ENCODE results near the gene PDIA2. TPM values are rescaled to one million over a fixed set of nuclear protein-coding genes. Genes with fewer than 3 reads are reported as not detected.
"Not testable (repeated sequence)": the region's sequence is repeated elsewhere in the genome, so short reads cannot be mapped to it uniquely, and the experiment has no call there.

PDIA2 gene
- total RNA-seq, 1 experiment from 2014 or later = 1.1 TPM

DNA sequence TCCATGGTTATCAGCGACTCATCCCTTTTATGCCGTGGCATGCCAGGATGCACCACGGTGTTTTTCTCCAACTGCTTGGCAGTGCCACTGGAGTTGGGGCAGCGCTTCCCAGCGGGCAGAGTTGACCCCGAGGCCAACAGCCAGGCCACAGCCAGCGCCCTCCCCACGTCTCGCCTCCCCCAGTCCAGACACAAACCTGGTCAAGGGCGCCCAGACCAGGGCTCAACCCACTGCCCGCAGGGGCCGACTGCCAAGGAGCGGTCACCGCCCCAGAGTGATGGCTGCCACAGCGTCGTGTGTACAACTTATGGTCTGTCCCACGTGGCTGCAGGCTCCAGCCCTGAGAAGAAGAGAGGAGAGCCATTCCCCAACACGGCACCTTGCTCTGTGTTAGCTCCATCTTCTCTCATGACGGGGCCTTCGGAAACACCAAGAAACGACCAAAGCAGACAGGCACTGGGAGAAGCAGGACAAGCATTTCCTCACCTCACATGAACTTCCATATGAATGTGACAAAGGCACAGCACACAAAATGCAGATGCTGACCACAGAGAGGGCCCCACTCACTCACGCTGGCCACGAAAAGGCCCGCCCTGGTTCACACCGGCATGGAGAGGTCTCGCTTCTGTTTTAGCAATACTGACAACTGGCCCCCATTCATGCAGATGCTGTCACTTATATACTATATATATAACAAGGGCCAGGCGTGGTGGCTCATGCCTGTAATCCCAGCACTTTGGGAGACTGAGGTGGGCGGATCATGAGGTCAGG is 42.6 kb downstream of the PDIA2 start:
- POLR2A ChIA-PET = interaction anchor here (0.5 kb wide), 1 partner anchor 48 kb away, joined by 3 read pairs; no protein-coding TSS in a partner anchor
- TF ChIP-seq, protein P1, sequence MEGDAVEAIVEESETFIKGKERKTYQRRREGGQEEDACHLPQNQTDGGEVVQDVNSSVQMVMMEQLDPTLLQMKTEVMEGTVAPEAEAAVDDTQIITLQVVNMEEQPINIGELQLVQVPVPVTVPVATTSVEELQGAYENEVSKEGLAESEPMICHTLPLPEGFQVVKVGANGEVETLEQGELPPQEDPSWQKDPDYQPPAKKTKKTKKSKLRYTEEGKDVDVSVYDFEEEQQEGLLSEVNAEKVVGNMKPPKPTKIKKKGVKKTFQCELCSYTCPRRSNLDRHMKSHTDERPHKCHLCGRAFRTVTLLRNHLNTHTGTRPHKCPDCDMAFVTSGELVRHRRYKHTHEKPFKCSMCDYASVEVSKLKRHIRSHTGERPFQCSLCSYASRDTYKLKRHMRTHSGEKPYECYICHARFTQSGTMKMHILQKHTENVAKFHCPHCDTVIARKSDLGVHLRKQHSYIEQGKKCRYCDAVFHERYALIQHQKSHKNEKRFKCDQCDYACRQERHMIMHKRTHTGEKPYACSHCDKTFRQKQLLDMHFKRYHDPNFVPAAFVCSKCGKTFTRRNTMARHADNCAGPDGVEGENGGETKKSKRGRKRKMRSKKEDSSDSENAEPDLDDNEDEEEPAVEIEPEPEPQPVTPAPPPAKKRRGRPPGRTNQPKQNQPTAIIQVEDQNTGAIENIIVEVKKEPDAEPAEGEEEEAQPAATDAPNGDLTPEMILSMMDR (IDR thresholded peaks at IDR 0.05) = no peak
- TF ChIP-seq POLR2AphosphoS5 (IDR thresholded peaks at IDR 0.05; ENCODE audit: low read depth, low read length) (no peak), SIN3A (IDR thresholded peaks at IDR 0.05; ENCODE audit: borderline replicate concordance, insufficient read depth, low read depth, low read length) (no peak), TCF7L2 (IDR thresholded peaks at IDR 0.05; ENCODE audit: low read depth, low read length) (no peak)
- TF ChIP-seq, protein P2, sequence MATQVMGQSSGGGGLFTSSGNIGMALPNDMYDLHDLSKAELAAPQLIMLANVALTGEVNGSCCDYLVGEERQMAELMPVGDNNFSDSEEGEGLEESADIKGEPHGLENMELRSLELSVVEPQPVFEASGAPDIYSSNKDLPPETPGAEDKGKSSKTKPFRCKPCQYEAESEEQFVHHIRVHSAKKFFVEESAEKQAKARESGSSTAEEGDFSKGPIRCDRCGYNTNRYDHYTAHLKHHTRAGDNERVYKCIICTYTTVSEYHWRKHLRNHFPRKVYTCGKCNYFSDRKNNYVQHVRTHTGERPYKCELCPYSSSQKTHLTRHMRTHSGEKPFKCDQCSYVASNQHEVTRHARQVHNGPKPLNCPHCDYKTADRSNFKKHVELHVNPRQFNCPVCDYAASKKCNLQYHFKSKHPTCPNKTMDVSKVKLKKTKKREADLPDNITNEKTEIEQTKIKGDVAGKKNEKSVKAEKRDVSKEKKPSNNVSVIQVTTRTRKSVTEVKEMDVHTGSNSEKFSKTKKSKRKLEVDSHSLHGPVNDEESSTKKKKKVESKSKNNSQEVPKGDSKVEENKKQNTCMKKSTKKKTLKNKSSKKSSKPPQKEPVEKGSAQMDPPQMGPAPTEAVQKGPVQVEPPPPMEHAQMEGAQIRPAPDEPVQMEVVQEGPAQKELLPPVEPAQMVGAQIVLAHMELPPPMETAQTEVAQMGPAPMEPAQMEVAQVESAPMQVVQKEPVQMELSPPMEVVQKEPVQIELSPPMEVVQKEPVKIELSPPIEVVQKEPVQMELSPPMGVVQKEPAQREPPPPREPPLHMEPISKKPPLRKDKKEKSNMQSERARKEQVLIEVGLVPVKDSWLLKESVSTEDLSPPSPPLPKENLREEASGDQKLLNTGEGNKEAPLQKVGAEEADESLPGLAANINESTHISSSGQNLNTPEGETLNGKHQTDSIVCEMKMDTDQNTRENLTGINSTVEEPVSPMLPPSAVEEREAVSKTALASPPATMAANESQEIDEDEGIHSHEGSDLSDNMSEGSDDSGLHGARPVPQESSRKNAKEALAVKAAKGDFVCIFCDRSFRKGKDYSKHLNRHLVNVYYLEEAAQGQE (IDR thresholded peaks at IDR 0.05; ENCODE audit: insufficient read depth in 1 of 2, low read depth in 2 of 2, low read length in 1 of 2) = no peak

DNA sequence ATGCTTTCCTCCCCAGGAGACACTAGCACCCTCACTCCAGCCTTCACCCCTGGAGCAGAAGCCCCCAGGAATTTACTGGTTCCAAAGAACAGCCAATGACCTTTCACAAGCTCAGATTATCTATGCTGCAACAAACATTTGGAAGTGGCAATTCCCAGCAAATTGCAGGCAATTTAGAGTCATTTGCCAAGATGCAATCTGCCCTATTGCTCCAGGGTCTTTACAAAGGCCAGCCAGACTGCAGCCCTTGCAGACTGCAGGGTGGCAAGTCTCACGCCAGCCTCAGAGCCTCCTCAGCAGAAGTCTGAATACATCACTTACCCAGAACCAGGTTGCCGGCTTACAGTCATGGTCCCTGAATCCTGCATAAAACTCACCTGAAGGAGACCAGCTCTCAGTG is 47.8 kb downstream of the PDIA2 start:
- intact Hi-C loops (cut with micrococcal nuclease; ENCODE audit: unreplicated experiment) (no loop called here), in situ Hi-C loops (cut with HindIII; ENCODE audit: low pct_unique_long_range_greater_than_20kb, low sequenced_read_pairs) (no loop called here)
- H3K9me3 ChIP-seq (ENCODE audit: control insufficient read depth, insufficient read depth, low read depth, low read length) = no peaks in the 10 kb centered on the region
- ATAC-seq = no peak
- H3K27me3 ChIP-seq (ENCODE audit: control insufficient read depth, insufficient read depth, low read length) = no peaks in the 10 kb centered on the region
- POLR2A ChIA-PET = no interaction called here
- TF ChIP-seq, protein P1 (IDR thresholded peaks at IDR 0.05) = no peak
- TF ChIP-seq SIN3A (IDR thresholded peaks at IDR 0.05; ENCODE audit: borderline replicate concordance, insufficient read depth, low read depth, low read length) (no peak), TCF7L2 (IDR thresholded peaks at IDR 0.05; ENCODE audit: low read depth, low read length) (no peak), POLR2AphosphoS5 (IDR thresholded peaks at IDR 0.05; ENCODE audit: low read depth, low read length) (no peak)
- TF ChIP-seq, protein P2 (IDR thresholded peaks at IDR 0.05; ENCODE audit: insufficient read depth in 1 of 2, low read depth in 2 of 2, low read length in 1 of 2) = no peak
- H3K27ac ChIP-seq (ENCODE audit: low read length) = peak overlapping the region; percentile 40; the same call in 1 of the 2 replicates
- DNase-seq (ENCODE audit: low read depth, low spot score) = no peak
- no TSS peak for BruUV-seq (replicated peaks)
- H3K4me3 ChIP-seq (ENCODE audit: low read depth in 2 of 2, low read length in 2 of 2) = no peak overlapping the region
- peaks cover 45% of the 10 kb centered on the region for H3K4me1 ChIP-seq (ENCODE audit: control insufficient read depth, insufficient read depth, low read length)
- CTCF ChIA-PET = no interaction called here
- H3K36me3 ChIP-seq (ENCODE audit: control insufficient read depth, insufficient read depth, low read length) = no peaks in the 10 kb centered on the region

More for the DNA sequence above, 42.6 kb downstream of the PDIA2 start:
- CTCF ChIA-PET = no interaction called here
- Histone ChIP-seq H3K9me3 (ENCODE audit: control insufficient read depth, insufficient read depth, low read depth, low read length) (no peaks in the 10 kb centered on the region), H3K36me3 (ENCODE audit: control insufficient read depth, insufficient read depth, low read length) (no peaks in the 10 kb centered on the region), H3K27ac (ENCODE audit: low read length) (peak overlapping the region; percentile 74), H3K27me3 (ENCODE audit: control insufficient read depth, insufficient read depth, low read length) (no peaks in the 10 kb centered on the region), H3K4me3 (ENCODE audit: low read depth in 2 of 2, low read length in 2 of 2) (peak overlapping the region in 1 of 2 experiments; percentile 9; a peak in 2 of 4 replicates), H3K4me1 (ENCODE audit: control insufficient read depth, insufficient read depth, low read length) (peaks cover 43% of the 10 kb centered on the region)
- BruUV-seq (replicated peaks) = no TSS peak
- in situ Hi-C loops (cut with HindIII; ENCODE audit: low pct_unique_long_range_greater_than_20kb, low sequenced_read_pairs) (no loop called here), intact Hi-C loops (cut with micrococcal nuclease; ENCODE audit: unreplicated experiment) (no loop called here)
- no peak for DNase-seq (ENCODE audit: low read depth, low spot score)
- no peak for ATAC-seq

DNA sequence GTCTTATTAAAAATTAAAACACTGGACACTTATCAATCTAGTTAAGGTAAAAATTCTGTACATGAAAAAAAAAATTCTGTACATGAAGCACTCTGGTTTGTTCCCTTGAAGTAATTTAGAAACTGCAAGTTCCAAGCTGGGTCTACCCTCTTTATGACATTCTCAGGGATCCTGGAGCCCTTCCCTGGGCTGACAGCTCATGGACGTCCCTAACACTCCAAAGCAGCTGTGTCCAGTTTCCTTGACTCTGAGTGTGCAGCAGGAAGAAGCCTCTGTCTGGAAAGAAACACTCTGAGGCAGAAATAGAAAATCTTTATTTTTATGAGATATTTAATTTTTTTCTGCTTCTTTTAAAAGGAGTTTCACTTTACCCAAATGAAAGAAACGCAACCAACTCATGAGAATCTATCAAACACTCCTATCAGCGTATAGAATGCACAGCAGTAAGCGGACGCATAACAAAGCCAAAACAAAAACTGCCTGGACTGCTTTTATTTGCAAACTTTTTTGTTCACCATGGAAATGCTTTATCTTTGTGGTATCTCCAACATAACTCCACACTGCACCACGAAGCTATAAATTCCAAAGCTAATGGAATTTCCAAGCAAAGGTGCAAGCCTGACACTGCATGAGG is 48.3 kb downstream of the PDIA2 start:
- BruUV-seq (replicated peaks); POLR2A ChIA-PET: not testable (repeated sequence)

More for the DNA sequence above, 48.3 kb downstream of the PDIA2 start:
- H3K4me3 ChIP-seq (ENCODE audit: low read depth in 2 of 2, low read length in 2 of 2); H3K27me3 ChIP-seq (ENCODE audit: control insufficient read depth, insufficient read depth, low read length); in situ Hi-C loops (cut with HindIII; ENCODE audit: low pct_unique_long_range_greater_than_20kb, low sequenced_read_pairs); H3K36me3 ChIP-seq (ENCODE audit: control insufficient read depth, insufficient read depth, low read length); CTCF ChIA-PET; DNase-seq (ENCODE audit: low read depth, low spot score); intact Hi-C loops (cut with micrococcal nuclease; ENCODE audit: unreplicated experiment); ATAC-seq; H3K9me3 ChIP-seq (ENCODE audit: control insufficient read depth, insufficient read depth, low read depth, low read length): not testable (repeated sequence)
- Histone ChIP-seq H3K4me1 (ENCODE audit: control insufficient read depth, insufficient read depth, low read length) (peaks cover 41% of the 10 kb centered on the region), H3K27ac (ENCODE audit: low read length) (peak overlapping the region; percentile 60)
